ENCODE measurements around the gene FDX2. TPM values are rescaled to one million over a fixed set of nuclear protein-coding genes. Genes with fewer than 3 reads are reported as not detected.

The FDX2 gene
- total and polyA plus RNA-seq, 4 donors = 5.8 to 18.7 (median 10.0) TPM

DNA sequence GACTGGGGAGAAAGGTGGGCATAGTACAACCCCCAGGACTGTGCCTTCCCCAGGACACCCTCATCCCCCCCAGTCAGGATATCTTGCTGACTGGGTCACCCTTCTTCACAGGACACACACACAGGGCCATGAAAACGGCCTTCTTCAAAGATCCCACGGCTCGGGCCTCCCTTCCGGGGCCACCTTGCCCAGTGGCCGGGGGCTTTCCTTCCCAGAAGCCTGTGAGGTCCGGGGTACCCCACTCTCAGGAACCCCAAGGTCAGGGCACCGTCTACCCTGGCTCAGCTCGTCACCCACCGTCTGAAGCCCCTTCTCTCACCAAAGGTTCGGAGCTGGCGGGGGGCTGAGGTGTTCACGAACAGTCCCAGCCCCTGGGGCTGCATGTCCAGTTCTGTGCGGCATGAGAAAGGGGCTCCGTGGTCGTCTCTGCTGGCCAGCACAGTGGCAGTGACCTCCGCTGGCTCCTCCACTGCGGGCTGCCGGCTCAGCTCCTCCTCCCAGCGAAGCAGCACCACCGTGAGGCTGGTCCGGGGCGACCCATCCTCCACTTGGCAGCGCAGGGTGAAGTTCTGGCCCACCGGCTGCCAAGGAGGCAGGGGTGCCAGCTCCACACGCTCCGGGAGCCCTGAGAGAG, 19.7 kb upstream of the FDX2 start:
- peaks cover 0 to under 1% (median 0%) of the 10 kb centered on the region in 4 donors for H3K36me3 ChIP-seq (ENCODE audit: control insufficient read depth in 4 of 4, insufficient read depth in 3 of 4, low read depth in 1 of 4, low read length in 3 of 4)
- H3K27ac ChIP-seq (ENCODE audit: low read depth in 1 of 2, low read length in 2 of 2) = peak overlapping the region; percentile 73 to 95
- peak overlapping the region; percentile 45 to 57 for H3K9ac ChIP-seq (ENCODE audit: low read depth in 1 of 2, low read length in 2 of 2)
- peak overlapping the region; percentile 30 to 61 (median 56) for H3K4me3 ChIP-seq (ENCODE audit: low read depth in 1 of 3, low read length in 3 of 3)
- TF ChIP-seq YY1 (IDR thresholded peaks at IDR 0.05) (no peak), RXRA (IDR thresholded peaks at IDR 0.05) (peak; percentile 11 to 44), GABPA (IDR thresholded peaks at IDR 0.05 in 1 of 2, conservative IDR thresholded peaks at IDR 0.05 in 1 of 2) (no peak), RAD21 (IDR thresholded peaks at IDR 0.05) (peak in 1 of 2 donors; percentile 43), FOXA1 (IDR thresholded peaks at IDR 0.05) (no peak), TAF1 (conservative IDR thresholded peaks at IDR 0.05) (peak; percentile 30), SP1 (IDR thresholded peaks at IDR 0.05) (peak; percentile 32)
- TF ChIP-seq, protein P1, sequence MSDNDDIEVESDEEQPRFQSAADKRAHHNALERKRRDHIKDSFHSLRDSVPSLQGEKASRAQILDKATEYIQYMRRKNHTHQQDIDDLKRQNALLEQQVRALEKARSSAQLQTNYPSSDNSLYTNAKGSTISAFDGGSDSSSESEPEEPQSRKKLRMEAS (IDR thresholded peaks at IDR 0.05) = no peak
- H3K27me3 ChIP-seq (ENCODE audit: control insufficient read depth in 4 of 4, insufficient read depth in 4 of 4, low read length in 3 of 4) = no peaks in the 10 kb centered on the region
- 29% methylated on average over 26 of the region's 26 CpGs for WGBS
- H3K9me3 ChIP-seq (ENCODE audit: control insufficient read depth in 4 of 4, low read length in 3 of 4) = no peaks in the 10 kb centered on the region
- H3K4me1 ChIP-seq (ENCODE audit: control insufficient read depth in 4 of 4, insufficient read depth in 4 of 4, low read length in 3 of 4) = peaks cover 10 to 50% (median 33%) of the 10 kb centered on the region in 4 donors
- DNase-seq (ENCODE audit: low spot score) = no peak

DNA sequence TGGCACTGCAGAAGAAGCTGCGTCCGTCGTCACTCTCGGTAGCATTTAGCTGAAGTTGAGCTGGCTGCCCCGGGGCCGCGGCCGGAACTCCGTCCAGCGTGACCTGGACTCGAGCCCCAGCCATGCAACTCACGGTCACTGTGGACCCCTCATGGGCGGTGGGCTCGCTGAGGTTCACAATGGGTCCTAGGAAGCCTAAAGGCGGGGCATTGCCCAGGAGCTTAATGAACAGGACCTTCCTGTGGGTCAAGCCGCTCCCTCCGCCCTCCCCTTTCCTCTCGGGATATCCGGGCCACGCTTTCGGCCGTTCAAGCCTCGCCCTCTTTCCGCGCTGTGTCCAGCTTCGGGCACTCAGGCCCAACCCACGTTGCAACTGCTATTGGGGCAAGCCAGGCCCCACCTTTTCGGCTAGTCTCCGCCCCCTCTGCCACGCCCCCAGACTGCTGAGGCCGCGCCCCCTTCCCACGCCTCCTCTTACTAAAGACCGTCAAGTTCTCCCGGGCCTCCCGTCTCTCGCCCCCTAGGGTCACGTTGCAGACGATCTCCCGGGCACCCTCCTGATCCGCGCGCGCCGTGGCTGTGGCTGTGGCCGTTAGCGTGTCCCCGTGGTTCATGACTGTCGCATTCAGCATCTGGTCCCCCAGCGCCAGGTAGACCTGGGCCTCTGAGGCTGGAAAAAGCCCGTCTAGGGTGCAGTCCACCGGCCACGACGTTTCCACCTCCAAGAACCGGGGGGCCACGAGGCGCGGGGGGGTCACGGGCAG, 19.0 kb upstream of the FDX2 start:
- peak; percentile 97 for DNase-seq (ENCODE audit: low spot score)
- peaks cover 0 to 6% (median 2%) of the 10 kb centered on the region in 4 donors for H3K36me3 ChIP-seq (ENCODE audit: control insufficient read depth in 4 of 4, insufficient read depth in 3 of 4, low read depth in 1 of 4, low read length in 3 of 4)
- peaks cover 10 to 50% (median 33%) of the 10 kb centered on the region in 4 donors for H3K4me1 ChIP-seq (ENCODE audit: control insufficient read depth in 4 of 4, insufficient read depth in 4 of 4, low read length in 3 of 4)
- no peaks in the 10 kb centered on the region for H3K9me3 ChIP-seq (ENCODE audit: control insufficient read depth in 4 of 4, low read length in 3 of 4)
- H3K27ac ChIP-seq (ENCODE audit: low read depth in 1 of 2, low read length in 2 of 2) = peak overlapping the region; percentile 73 to 95
- TF ChIP-seq FOXA2 (IDR thresholded peaks at IDR 0.05) (no peak), GABPA (IDR thresholded peaks at IDR 0.05 in 1 of 2, conservative IDR thresholded peaks at IDR 0.05 in 1 of 2) (peak in 1 of 2 donors; percentile 85), HNF4G (IDR thresholded peaks at IDR 0.05) (no peak), RAD21 (IDR thresholded peaks at IDR 0.05) (peak; percentile 25 to 58), FOXA1 (IDR thresholded peaks at IDR 0.05) (no peak), TAF1 (conservative IDR thresholded peaks at IDR 0.05) (peak; percentile 38), HNF4A (conservative IDR thresholded peaks at IDR 0.05) (peak in 1 of 2 donors; percentile 32), RXRA (IDR thresholded peaks at IDR 0.05) (peak; percentile 56 to 72), YY1 (IDR thresholded peaks at IDR 0.05) (peak; percentile 64), SP1 (IDR thresholded peaks at IDR 0.05) (peak; percentile 91), EGR1 (IDR thresholded peaks at IDR 0.05; ENCODE audit: low read depth in 2 of 2) (peak; percentile 67 to 74), JUND (IDR thresholded peaks at IDR 0.05) (no peak), NR2F2 (IDR thresholded peaks at IDR 0.05) (peak; percentile 84)
- TF ChIP-seq, protein P1 (IDR thresholded peaks at IDR 0.05) = peak; percentile 89
- TF ChIP-seq, protein P2, sequence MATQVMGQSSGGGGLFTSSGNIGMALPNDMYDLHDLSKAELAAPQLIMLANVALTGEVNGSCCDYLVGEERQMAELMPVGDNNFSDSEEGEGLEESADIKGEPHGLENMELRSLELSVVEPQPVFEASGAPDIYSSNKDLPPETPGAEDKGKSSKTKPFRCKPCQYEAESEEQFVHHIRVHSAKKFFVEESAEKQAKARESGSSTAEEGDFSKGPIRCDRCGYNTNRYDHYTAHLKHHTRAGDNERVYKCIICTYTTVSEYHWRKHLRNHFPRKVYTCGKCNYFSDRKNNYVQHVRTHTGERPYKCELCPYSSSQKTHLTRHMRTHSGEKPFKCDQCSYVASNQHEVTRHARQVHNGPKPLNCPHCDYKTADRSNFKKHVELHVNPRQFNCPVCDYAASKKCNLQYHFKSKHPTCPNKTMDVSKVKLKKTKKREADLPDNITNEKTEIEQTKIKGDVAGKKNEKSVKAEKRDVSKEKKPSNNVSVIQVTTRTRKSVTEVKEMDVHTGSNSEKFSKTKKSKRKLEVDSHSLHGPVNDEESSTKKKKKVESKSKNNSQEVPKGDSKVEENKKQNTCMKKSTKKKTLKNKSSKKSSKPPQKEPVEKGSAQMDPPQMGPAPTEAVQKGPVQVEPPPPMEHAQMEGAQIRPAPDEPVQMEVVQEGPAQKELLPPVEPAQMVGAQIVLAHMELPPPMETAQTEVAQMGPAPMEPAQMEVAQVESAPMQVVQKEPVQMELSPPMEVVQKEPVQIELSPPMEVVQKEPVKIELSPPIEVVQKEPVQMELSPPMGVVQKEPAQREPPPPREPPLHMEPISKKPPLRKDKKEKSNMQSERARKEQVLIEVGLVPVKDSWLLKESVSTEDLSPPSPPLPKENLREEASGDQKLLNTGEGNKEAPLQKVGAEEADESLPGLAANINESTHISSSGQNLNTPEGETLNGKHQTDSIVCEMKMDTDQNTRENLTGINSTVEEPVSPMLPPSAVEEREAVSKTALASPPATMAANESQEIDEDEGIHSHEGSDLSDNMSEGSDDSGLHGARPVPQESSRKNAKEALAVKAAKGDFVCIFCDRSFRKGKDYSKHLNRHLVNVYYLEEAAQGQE (IDR thresholded peaks at IDR 0.05) = peak; percentile 87
- TF ChIP-seq, protein P3, sequence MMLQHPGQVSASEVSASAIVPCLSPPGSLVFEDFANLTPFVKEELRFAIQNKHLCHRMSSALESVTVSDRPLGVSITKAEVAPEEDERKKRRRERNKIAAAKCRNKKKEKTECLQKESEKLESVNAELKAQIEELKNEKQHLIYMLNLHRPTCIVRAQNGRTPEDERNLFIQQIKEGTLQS (IDR thresholded peaks at IDR 0.05) = no peak
- TF ChIP-seq, protein P4, sequence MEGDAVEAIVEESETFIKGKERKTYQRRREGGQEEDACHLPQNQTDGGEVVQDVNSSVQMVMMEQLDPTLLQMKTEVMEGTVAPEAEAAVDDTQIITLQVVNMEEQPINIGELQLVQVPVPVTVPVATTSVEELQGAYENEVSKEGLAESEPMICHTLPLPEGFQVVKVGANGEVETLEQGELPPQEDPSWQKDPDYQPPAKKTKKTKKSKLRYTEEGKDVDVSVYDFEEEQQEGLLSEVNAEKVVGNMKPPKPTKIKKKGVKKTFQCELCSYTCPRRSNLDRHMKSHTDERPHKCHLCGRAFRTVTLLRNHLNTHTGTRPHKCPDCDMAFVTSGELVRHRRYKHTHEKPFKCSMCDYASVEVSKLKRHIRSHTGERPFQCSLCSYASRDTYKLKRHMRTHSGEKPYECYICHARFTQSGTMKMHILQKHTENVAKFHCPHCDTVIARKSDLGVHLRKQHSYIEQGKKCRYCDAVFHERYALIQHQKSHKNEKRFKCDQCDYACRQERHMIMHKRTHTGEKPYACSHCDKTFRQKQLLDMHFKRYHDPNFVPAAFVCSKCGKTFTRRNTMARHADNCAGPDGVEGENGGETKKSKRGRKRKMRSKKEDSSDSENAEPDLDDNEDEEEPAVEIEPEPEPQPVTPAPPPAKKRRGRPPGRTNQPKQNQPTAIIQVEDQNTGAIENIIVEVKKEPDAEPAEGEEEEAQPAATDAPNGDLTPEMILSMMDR (IDR thresholded peaks at IDR 0.05; ENCODE audit: low read depth, low read length, missing input control) = peak; percentile 1
- TF ChIP-seq, protein P5, sequence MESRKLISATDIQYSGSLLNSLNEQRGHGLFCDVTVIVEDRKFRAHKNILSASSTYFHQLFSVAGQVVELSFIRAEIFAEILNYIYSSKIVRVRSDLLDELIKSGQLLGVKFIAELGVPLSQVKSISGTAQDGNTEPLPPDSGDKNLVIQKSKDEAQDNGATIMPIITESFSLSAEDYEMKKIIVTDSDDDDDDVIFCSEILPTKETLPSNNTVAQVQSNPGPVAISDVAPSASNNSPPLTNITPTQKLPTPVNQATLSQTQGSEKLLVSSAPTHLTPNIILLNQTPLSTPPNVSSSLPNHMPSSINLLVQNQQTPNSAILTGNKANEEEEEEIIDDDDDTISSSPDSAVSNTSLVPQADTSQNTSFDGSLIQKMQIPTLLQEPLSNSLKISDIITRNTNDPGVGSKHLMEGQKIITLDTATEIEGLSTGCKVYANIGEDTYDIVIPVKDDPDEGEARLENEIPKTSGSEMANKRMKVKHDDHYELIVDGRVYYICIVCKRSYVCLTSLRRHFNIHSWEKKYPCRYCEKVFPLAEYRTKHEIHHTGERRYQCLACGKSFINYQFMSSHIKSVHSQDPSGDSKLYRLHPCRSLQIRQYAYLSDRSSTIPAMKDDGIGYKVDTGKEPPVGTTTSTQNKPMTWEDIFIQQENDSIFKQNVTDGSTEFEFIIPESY (IDR thresholded peaks at IDR 0.05) = no peak
- peak overlapping the region; percentile 77 to 93 (median 84) for H3K4me3 ChIP-seq (ENCODE audit: low read depth in 1 of 3, low read length in 3 of 3)
- H3K9ac ChIP-seq (ENCODE audit: low read depth in 1 of 2, low read length in 2 of 2) = peak overlapping the region; percentile 59 to 62
- H3K27me3 ChIP-seq (ENCODE audit: control insufficient read depth in 4 of 4, insufficient read depth in 4 of 4, low read length in 3 of 4) = no peaks in the 10 kb centered on the region
- WGBS = 13% methylated on average over 59 of the region's 59 CpGs
